ENCODE results near the gene RIPK1.

DNA sequence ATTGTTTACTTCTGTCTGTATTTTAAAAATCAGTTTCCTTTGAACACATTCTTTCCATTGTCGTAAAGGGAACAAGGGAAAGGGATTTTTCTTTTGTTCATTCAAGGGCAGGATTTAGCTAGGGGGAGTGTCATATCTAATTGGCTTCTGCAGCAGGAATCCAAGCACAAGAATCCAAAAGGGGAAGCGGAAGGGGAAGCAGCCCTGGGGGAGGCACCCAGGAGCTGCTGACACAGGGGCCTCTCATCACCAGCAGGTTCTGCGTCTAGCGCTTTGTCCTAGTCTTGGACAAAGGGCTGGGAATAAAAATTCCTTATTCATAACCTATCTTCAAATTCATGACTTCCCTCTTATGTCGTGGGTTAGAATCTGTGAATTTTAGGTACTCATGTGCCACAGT is 13.7 kb downstream of the RIPK1 start:
- no peak for TF ChIP-seq EZH2 (IDR thresholded peaks at IDR 0.05; ENCODE audit: borderline replicate concordance, low read length)
- TF ChIP-seq, protein P1, sequence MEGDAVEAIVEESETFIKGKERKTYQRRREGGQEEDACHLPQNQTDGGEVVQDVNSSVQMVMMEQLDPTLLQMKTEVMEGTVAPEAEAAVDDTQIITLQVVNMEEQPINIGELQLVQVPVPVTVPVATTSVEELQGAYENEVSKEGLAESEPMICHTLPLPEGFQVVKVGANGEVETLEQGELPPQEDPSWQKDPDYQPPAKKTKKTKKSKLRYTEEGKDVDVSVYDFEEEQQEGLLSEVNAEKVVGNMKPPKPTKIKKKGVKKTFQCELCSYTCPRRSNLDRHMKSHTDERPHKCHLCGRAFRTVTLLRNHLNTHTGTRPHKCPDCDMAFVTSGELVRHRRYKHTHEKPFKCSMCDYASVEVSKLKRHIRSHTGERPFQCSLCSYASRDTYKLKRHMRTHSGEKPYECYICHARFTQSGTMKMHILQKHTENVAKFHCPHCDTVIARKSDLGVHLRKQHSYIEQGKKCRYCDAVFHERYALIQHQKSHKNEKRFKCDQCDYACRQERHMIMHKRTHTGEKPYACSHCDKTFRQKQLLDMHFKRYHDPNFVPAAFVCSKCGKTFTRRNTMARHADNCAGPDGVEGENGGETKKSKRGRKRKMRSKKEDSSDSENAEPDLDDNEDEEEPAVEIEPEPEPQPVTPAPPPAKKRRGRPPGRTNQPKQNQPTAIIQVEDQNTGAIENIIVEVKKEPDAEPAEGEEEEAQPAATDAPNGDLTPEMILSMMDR (IDR thresholded peaks at IDR 0.05; ENCODE audit: low read length) = no peak

Data from OCI-LY1 (cell line).